Activated CD4-positive, alpha-beta T cell treated with anti-CD3 and anti-CD28 coated beads for 4 hours (primary cell): ENCODE results near the gene SLC7A14.

Source experiments
- DNase-seq, 2 donors: peaks; one replicate each; pipeline ENCODE4 v3.0.0-alpha.2; 2020

Gene SLC7A14

DNA sequence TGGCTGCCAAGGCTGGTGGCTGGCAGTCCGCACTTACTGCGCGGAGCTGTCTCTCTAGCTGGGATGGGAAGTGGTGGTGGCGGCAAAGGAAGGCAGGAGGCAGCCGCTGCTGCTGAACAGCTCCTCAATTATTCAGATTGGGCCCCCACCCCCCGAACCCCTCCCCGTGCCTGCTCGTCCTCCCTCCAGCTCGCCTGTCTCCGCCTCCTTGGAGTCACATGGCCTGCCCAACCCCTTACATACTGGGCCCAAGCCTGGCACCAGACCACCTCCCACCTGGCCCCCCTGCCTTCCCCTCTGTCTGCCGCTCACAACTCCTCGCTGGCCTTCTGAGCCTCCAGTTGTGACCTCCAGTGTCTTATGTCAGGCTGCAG lies at the start of gene SLC7A14:
Gene SLC7A14 (minus strand): TSS at position 139 of the 374 bp plus-strand sequence. CDS start 59,139 bp downstream, outside the sequence.
- DNase-seq: no peak

DNA sequence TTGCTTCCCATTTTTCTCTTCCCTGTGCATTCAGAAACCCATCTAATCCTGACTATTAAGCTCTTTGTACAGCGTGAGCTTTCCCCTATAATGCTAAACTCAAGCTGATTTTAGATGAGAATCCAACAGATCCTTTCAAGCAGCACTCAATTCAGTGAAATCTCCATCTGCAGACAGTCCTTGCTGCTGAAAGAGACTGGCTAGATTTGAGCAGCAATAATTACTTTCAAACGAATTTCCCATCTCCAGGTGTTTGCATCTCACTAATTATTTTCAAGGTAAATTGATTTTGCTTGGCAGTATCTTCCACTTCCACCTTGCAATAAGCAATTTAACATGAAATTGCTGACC lies 49.5 kb upstream of the SLC7A14 start:
- no peak for DNase-seq

DNA sequence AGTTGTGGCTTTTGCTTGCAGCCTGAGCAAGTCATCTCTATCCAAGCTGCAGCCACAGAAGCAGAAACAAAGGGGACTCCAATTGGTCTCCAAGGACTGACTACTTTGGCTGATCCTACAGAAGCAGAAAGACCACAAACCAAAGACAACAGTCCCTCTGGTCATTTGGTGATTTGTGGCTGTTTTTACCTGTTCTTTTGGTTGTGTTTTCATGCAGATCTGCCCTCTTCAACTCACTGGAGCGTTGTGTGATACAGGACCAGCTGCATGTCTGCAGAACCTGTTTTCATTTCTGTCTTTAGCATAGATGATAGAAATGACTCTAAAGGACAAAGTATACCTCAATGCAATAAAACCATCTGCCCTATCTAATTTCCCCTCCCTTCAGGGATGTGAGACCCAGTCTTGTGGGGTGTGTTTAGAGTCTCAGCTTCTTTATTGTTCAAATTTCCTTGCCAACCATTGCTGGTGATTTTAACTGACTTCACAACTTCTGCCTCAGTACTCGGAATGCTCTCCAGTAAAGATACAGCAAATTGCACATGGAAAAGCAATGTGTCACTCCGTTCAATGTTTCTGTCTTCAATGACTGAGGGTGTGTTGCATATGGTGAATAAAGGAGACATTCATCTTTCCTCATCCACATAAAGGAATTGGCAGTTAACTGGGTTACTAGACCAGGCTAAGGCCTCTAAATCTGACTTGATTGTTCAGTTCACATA lies 48.9 kb upstream of the SLC7A14 start:
- no peak for DNase-seq

DNA sequence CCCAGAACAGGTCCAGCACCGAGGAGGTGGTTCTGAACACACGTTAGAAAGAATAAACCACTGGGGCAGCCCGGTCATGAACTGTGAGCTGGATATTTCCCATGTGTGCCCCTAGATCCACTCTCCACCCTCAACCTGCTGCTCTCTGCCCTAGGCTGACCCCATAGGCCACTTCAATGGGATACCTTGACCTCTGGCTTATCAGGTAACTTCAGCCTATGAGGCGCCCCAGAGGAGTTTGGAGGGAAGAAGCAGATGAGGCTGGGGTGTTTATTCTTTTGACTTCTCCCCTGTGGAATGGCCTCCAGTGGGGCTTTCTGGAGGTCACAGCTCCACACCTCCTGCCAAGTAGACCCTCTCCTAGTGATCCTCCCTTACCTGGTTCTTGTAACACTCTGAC lies 47.7 kb upstream of the SLC7A14 start:
- DNase-seq: no peak

DNA sequence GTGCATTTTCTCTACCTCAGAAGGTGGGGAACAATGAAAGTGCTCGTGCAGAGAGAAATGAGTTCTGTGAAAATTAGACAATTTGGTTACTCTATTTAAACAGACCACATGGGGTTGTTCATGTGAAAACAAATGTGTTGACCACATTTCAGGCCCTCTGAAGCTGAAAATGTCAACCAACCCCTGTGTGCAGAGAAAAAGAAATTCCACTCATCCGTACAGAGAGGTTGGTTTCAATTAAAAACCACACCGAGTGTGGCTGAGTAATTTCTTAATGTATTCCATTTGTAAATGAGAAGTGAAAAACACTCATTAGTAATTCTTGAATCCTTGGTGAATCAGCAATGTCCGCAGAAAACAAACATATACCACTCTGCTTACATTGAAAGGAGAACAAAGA lies 46.9 kb upstream of the SLC7A14 start:
- no peak for DNase-seq

DNA sequence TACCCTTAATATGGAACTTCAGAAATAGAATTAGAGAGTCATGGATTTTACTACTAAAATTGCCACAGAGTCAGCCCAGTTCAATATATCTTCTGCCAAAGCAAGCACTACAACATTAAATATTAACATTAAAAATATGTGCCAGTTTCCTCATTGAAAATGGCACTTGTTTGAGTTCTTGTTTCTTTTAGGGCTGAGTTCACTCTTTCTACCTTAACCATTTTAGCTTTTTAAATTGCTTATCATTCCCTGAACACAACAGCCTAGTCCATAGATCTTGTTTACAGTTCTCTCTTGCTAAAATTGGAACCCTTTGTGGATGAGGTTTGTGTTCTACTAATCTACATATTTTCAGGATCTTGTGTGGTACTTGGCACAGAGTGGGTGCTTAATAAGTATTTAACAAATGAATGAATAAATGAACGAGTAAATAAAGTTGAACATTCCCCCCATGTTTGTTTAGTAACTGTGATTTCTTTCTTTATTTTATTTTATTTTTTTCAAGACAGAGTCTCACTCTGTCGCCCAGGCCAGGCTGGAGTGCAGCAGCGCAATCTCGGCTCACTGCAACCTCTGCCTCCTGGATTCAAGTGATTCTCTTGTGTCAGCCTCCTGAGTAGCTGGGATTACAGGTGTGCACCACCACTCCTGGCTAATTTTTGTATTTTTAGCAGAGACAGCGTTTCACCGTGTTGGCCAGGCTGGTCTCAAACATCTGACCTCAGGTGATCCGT lies 46.0 kb upstream of the SLC7A14 start:
- DNase-seq: no peak

DNA sequence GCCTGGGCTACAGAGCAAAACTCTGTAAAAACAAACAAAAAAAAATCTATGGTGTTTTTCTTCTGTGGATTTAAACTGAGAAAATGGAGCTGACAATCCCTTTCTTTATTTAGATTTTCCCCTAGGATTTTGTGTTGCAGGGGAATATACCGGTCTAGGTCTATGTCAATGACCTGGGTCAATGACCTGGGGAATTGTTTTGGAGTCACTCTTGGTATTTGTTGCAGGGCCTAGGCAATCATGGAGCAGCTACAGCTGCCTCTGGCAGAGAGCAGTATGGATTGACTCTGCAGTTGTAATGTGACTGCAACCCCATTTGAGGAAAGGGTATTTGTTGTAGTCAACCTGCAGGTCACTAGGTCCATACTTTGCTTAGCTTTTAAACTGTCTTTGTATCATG lies 37.6 kb upstream of the SLC7A14 start:
- DNase-seq: no peak

DNA sequence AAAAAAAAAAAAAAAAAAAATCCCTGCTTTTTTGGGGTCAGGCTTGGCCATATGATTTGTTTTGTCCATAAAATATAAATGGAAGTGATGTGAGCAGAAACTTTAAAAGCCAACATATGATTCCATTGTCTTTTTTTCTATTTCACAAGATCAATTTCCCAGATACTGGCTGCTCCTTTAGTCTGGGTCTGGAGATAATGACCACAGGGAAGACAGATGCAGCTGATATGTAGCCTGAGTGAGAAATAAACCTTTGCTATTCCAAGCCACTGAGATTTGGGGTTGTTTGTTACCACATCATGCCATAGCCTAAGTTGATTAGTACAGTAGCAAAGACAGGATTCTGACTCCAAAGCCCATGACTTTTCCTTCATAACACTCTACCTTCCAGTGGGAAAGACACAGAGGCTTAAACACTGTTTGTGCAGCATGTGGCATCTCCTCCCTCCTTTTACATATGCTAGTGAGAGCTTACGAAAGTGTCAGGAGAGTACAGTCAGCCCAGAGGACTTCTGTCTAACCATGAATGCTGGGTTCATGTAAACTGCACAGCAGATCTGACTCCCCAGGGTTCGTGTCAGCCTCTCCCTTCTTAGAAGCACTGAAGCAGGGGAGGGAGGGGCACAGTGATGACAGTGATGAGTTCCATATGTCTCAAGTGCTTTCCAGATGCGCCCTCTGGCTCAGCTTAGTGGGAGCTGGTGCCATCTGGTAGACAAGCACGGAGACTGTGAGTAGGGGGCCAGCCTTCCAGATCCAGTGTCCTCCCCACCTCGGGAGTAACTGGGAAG lies 36.7 kb upstream of the SLC7A14 start:
- no peak for DNase-seq

DNA sequence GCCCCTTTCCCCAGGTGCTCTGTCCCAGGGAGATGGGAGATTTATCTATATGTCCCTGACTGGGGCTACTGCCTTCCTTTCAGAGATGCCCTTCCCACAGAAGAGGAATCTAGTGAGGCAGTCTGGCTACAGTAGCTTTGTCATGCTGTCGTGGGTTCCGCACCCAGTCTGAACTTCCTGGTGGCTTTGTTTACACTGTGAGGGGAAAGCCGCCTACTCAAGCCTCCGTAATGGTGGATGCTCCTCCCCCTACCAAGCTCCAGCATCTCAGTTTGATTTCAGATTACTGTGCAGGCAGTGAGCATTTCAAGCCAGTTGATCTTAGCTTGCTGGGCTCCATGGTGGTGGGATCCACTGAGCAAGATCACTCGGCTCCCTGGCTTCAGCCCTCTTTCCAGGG lies 35.4 kb upstream of the SLC7A14 start:
- no peak for DNase-seq

DNA sequence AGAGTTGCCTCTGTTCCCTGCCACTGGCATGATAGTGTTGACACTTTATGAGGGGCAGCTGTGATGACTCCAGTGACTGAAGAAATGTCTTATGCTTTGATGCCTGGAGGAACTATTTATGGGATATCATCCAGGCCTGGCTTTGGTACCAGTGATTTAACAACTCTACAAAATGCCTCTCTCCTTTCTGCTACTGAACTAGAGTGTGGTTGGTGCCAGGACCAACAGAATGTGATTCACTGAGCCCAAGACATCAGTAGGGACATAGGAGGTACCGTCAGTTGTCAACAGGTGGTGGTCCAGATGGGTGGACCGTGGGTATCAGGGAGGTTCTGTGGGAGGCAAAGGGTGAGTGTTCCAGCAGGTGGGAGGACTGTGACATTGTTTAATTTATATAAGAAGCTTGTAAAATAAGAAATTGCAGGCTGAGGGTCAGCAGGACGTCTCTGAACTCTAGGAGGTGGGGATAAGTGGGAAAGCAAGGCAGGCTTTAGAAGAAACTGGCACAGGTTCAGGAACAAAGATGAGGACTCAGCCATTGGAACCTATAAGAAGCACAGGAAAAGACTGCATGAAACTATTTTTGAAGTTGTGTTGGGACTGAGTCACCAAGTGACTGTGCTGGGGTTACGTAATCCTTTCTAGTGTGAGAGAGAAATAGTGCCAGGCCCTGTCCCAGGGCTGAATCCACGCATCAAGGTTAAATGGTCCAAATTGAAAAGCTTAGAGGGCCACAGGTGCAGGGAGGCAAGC lies 28.5 kb upstream of the SLC7A14 start:
- no peak for DNase-seq

DNA sequence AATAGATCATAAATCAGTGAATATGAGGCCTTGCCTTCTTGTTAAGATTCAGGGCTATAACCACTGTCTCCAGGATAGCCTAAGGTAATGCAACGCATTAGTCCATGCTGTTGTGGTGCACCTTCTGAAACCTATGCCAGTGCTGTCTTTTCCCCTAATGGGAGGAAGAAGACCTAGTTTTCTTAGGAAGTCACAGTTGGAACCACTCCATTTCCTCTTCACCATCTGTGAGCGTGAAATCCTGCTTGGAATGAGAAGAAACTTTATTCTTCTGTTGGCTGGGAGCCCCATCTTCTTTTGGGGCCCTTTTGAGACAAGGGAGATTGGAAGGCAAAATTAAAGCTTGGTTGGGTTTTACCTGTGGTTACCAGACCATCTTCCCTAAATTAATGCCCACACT lies 25.9 kb upstream of the SLC7A14 start:
- DNase-seq: no peak

DNA sequence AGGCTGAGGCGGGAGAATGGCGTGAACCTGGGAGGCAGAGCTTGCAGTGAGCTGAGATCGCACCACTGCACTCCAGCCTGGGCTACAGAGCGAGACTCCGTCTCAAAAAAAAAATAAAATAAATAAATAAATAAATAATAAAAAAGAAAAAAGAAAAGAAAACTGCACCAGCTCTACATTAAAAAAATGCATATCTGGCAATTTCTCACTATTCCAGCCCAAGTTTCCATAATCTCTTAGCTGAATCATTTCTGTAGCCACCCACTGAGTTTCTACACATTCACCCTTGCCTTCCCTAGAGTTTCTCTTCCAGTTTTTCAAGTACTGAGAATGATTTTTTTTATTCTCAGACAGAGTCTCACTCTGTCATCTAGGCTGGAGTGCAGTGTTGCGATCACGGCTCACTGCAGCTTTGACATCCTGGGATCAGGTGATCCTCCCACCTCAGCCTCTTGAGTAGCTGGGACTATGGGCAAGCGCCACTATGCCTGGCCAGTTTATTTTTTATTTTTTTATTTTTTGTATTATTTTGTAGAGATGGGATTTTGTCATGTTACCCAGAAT lies 24.5 kb upstream of the SLC7A14 start:
- DNase-seq: no peak

DNA sequence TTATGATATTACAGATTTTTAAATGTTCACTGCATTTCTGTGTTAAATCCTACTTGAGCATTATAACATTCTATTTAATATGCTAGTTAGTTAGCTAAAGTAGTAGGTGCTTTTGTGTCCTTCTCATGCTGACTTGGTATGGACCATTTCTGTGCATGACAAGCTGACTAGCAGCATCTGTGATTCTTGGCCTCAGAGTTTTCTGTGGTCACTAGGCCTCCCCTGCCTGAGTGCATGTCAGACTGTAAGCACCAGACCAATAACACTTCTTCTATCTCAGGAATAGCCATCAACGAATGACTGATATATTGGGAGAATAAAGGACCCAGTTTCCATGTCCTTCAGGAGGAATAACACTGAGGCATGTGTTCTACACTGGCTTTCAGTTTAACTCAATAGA lies 22.6 kb upstream of the SLC7A14 start:
- no peak for DNase-seq

DNA sequence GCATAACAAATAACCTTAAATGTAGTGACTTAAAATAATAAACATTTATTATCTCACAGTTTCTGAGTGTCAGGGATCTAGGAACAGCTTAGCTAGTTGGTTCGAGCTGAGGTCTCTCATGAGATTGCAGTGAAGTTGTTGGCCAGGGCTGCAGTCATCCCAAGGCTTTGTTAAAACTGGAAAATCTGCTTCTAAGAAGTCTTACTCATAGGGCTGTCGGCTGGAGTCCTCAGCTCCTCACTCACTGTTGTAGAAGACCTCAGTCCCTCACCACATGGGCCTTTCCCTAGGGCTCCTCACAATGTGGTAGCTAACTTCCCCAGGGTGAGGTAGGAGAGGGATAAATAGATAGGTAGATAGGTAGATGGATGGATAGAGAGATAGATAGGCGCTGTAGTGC lies 20.8 kb upstream of the SLC7A14 start:
- DNase-seq: no peak

DNA sequence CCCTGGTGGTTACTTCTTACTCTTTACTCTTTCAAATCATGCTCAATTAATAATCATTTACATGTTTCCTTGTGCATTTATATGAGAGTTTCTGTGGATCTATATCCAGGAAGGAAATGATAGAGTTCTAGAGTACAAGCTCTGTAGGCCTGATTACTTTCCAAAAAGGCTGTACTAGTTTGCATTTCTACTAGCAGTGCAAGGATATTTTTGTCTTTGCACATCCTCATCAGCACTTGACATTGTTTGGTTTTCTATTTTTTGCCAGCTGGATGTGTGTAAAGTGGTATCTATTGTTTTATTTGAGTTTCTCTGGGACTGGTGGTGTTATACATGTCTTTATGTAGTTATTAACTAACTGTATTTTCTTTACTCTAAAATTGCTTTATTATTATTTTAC lies 19.6 kb upstream of the SLC7A14 start:
- no peak for DNase-seq

DNA sequence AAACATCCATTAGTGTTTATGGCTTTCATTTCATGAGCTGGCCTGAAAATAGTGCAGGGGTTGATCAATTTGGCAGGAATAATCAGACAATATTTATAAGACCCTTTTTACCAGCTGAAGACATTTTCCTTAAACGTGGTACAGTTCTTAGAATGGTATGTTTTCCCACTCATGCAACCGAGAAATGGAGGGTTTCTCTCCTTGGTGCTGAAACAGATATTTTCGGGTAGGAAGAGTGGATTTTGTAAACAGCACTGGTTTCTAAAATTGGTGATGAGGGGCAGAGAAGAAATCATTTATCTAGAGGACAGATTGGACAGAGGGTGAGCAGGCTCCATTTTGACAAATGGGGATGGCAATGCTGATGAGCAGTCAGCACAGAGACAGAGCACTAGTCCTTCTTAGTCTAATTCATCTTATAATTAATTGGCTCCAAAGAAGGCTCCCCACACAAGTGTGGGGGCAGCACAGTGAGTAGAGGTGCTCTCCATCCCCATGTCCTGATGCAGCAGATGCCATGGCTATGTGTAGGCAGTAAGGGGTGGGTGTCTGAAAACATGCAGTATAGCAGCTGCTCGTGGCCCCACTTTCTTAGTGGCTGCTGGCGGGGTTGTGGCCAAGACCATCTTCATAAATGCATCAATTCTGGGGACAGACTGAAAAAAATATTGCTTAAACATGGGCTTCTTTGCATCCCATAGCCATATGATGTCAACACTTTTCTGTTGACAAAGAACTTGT lies 18.1 kb upstream of the SLC7A14 start:
- no peak for DNase-seq

DNA sequence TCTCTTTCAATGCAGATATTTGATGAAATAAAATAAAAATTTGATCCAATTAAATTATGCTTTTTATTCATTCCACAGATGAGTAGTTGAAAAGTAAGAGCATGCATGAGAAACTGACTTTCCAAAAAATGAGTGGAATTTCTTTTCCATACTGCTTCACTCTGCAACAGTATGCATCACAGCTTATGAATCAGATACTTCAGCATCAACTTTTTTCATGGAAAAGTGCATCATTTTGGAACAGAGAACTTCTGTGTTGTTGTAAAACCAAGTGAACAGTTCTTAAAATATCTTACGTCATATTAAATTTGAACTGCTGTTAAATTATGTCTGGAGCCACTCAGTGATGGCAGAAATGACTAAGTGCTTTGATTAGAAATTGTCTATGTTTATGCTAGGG lies 16.7 kb upstream of the SLC7A14 start:
- no peak for DNase-seq

DNA sequence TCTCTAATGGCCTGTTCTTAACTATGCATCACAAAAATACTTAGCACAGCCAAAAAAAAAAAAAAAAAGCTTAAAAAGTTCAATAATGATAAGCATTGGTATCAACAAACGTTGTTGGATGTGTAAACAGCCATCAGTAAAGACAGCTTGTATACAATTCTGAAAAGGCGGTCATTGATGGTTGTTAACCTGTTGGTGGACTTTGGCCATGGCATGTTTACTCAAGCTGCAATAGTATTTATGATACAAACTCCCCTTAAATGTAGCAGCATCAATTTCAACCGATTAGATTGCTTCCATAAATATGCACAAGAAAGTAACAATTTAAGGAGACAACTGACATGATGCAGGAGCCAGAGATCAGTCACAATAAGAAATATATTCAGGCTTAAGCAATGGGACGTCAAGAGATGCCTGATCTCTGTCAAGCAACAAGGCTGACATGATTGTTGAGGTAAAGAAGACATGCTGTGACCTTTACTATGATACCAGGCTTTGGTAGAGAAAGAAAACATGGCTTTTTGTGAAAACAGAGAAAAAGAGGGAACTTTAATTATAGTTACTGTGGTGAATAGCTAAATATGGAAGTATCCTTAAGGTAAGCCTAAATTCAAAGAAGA lies 14.2 kb upstream of the SLC7A14 start:
- DNase-seq: no peak

DNA sequence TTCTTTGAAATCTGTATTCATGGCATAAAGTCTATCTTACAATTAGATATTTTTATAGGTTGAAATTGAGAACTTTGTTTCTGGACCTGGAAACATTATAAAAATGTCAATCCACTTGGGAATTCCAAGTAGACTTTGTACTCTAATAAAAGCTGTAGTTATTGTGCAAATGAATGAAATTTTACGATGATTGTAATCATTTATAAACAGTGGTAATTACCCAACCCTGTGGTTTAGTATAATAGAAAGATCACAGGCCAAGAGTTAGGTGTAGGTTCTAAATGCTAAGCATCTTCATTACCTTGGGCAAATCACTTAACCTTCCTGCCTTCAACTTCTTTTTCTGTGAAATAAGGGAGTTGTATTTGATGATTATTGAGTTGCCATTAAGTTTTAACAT lies 13.2 kb upstream of the SLC7A14 start:
- DNase-seq: no peak

DNA sequence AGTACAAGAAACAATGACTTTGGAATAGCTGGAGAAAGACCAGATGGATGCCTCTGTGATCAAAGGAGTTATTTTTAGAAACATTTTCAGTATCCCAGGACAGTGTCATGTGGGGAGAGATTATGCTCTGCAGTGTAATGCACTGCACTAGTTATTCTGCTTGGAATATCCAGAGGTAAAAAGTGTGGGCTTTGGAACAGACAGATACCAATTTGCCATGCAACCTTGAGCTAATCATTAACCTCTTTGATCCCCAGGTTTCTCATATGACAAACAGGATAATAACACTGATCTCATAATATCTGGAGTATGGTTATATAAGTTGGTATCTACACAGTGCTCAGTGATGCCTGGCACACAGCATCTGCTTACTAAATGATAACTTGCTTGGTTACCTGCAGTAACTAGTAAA lies 12.2 kb upstream of the SLC7A14 start:
- no peak for DNase-seq

DNA sequence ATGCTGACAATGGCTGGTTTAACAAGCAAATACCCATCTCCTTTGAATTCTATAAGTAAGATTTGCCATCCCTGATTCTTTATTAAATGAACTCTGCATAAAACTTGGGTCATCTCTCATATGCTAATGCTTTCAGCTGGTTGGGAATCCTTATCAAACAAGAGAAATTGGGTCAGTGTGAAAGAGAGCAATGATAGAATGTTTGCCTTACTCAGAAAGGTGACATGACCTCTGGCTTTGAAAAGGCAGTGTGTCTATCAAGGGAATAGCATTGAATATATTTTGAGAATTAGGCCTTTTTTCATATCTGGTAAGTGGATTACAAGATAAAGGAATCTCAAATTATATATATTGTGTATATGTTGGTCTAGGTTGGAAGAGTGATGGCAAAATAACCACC lies 8.7 kb upstream of the SLC7A14 start:
- DNase-seq: no peak

DNA sequence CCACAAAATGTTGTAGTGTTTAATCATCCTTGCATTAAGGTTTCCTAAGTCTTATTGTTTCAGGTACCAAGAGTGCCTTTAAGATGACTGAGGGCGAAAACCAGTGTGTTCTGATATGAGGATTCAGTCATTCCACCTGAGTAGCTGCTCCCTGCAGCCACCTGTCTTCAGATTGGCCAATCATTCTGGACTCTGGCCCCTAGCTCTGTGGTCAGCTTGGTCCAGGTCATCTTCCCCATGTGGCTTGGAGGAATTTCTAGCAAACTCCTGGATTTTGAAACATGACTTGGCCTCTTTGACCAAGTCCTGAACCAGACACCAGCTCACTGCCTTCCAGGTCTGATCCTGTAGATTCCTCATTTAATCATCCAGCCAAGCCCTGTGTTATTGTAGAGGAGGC lies 7.8 kb upstream of the SLC7A14 start:
- no peak for DNase-seq
